H9 (cell line): ENCODE data around the gene LIPK. TPM values are rescaled to one million over a fixed set of nuclear protein-coding genes. Genes with fewer than 3 reads are reported as not detected.

ENCODE experiments used
- DNase-seq: peaks from one replicate; pipeline ENCODE4 v3.0.0-alpha.2; 2017
- H2AFZ ChIP-seq: one replicate; pipeline ENCODE4 v1.6.1; 2013; ENCODE audit warnings: mild to moderate bottlenecking, low read length, control low read depth, moderate library complexity
- H2AK5ac ChIP-seq: 2 replicates; pipeline ENCODE4 v1.6.1; 2013; ENCODE audit warnings: low read length, control low read depth, mixed read lengths; ENCODE audit not compliant: insufficient read length
- H2BK120ac ChIP-seq: one replicate; pipeline ENCODE4 v1.6.1; 2013; ENCODE audit warnings: low read depth, mild to moderate bottlenecking, low read length, control low read depth, inconsistent platforms; ENCODE audit not compliant: poor library complexity, severe bottlenecking
- H2BK12ac ChIP-seq: 2 replicates; pipeline ENCODE4 v1.6.1; 2013; ENCODE audit warnings: low read length, control low read depth, mixed read lengths, low read depth; ENCODE audit not compliant: insufficient read length
- H2BK15ac ChIP-seq: 2 replicates; pipeline ENCODE4 v1.6.1; 2013; ENCODE audit warnings: low read depth, low read length, control low read depth
- H2BK20ac ChIP-seq: one replicate; pipeline ENCODE4 v1.6.1; 2013; ENCODE audit warnings: low read depth, mild to moderate bottlenecking, low read length, control low read depth, inconsistent platforms; ENCODE audit not compliant: poor library complexity, severe bottlenecking
- H2BK5ac ChIP-seq: 2 replicates; pipeline ENCODE4 v1.6.1; 2013; ENCODE audit warnings: low read length, control low read depth, mixed read lengths; ENCODE audit not compliant: insufficient read length
- H3K14ac ChIP-seq: 2 replicates; pipeline ENCODE4 v1.6.1; 2013; ENCODE audit warnings: low read length, control low read depth; ENCODE audit not compliant: insufficient read depth
- H3K18ac ChIP-seq: 2 replicates; pipeline ENCODE4 v1.6.1; 2013; ENCODE audit warnings: low read depth, mild to moderate bottlenecking, mixed read lengths, low read length, control low read depth; ENCODE audit not compliant: insufficient read length
- H3K23ac ChIP-seq: 2 replicates; pipeline ENCODE4 v1.6.1; 2013; ENCODE audit warnings: low read length, control low read depth, mixed read lengths, low read depth; ENCODE audit not compliant: insufficient read length
- H3K23me2 ChIP-seq: 2 replicates; pipeline ENCODE4 v1.6.1; 2013; ENCODE audit warnings: low read depth, mild to moderate bottlenecking, mixed read lengths, low read length, control low read depth; ENCODE audit not compliant: insufficient read length, poor library complexity, severe bottlenecking
- H3K27ac ChIP-seq: 2 replicates; pipeline ENCODE4 v1.5.1; 2013; ENCODE audit warnings: low read length, control low read depth, mixed read lengths, low read depth; ENCODE audit not compliant: insufficient read length
- H3K27me3 ChIP-seq: 2 replicates; pipeline ENCODE4 v1.6.1; 2013; ENCODE audit warnings: low read length, control low read depth, inconsistent platforms; ENCODE audit not compliant: insufficient read depth
- H3K4ac ChIP-seq: 2 replicates; pipeline ENCODE4 v1.6.1; 2013; ENCODE audit warnings: low read depth, mild to moderate bottlenecking, control low read depth, inconsistent platforms, low read length, moderate library complexity
- H3K4me1 ChIP-seq: 2 replicates; pipeline ENCODE4 v1.6.1; 2013; ENCODE audit warnings: low read length, control low read depth, inconsistent platforms; ENCODE audit not compliant: insufficient read depth
- H3K4me2 ChIP-seq: 2 replicates; pipeline ENCODE4 v1.6.1; 2013; ENCODE audit warnings: low read length, control low read depth, mixed read lengths; ENCODE audit not compliant: insufficient read length, insufficient read depth
- H3K56ac ChIP-seq: 2 replicates; pipeline ENCODE4 v1.6.1; 2013; ENCODE audit warnings: low read depth, mild to moderate bottlenecking, mixed read lengths, low read length, control low read depth; ENCODE audit not compliant: insufficient read length
- H3K79me1 ChIP-seq: 2 replicates; pipeline ENCODE4 v1.6.1; 2013; ENCODE audit warnings: low read depth, mild to moderate bottlenecking, moderate library complexity, low read length, control low read depth, inconsistent platforms; ENCODE audit not compliant: insufficient read depth, poor library complexity, severe bottlenecking
- H3K79me2 ChIP-seq: 2 replicates; pipeline ENCODE4 v1.6.1; 2013; ENCODE audit warnings: low read length, control low read depth, inconsistent platforms; ENCODE audit not compliant: insufficient read depth
- H3K9ac ChIP-seq: 2 replicates; pipeline ENCODE4 v1.6.1; 2013; ENCODE audit warnings: low read length, control low read depth, mixed read lengths; ENCODE audit not compliant: insufficient read length; ENCODE audit errors: extremely low read depth
- H3K9me3 ChIP-seq: one replicate; pipeline ENCODE4 v1.6.1; 2013; ENCODE audit warnings: low read depth, low read length, inconsistent platforms; ENCODE audit not compliant: control insufficient read depth
- H3T11ph ChIP-seq: one replicate; pipeline ENCODE4 v1.6.1; 2013; ENCODE audit warnings: mild to moderate bottlenecking, low read length, control low read depth, inconsistent platforms
- H4K20me1 ChIP-seq: one replicate; pipeline ENCODE4 v1.6.1; 2013; ENCODE audit not compliant: control insufficient read depth, insufficient read length, insufficient read depth
- H4K5ac ChIP-seq: 2 replicates; pipeline ENCODE4 v1.6.1; 2013; ENCODE audit warnings: low read depth, mild to moderate bottlenecking, mixed read lengths, low read length, control low read depth; ENCODE audit not compliant: insufficient read length
- H4K8ac ChIP-seq: replicated peaks from 2 replicates; pipeline ENCODE4 v1.6.1; 2013; ENCODE audit warnings: low read length, control low read depth, mixed read lengths, low read depth; ENCODE audit not compliant: insufficient read length
- H4K91ac ChIP-seq: 2 replicates; pipeline ENCODE4 v1.6.1; 2013; ENCODE audit warnings: low read depth, mild to moderate bottlenecking, moderate library complexity, mixed read lengths, low read length, control low read depth; ENCODE audit not compliant: insufficient read length
- H3K27ac Mint-ChIP-seq, 3 experiments: 2 replicates in 2 of 3; 3 replicates in 1 of 3; pipeline ENCODE4 v1.8.0; 2020 to 2021; ENCODE audit warnings: mixed read lengths in 3 of 3, mild to moderate bottlenecking in 1 of 3, moderate library complexity in 1 of 3
- H3K27me3 Mint-ChIP-seq: 2 replicates; pipeline ENCODE4 v1.8.0; 2021; ENCODE audit warnings: low read depth, mild to moderate bottlenecking, moderate library complexity, mixed read lengths
- H3K36me3 Mint-ChIP-seq, 3 experiments: 2 replicates in 2 of 3; 3 replicates in 1 of 3; pipeline ENCODE4 v1.8.0; 2020 to 2021; ENCODE audit warnings: low read depth in 3 of 3, mixed read lengths in 3 of 3; ENCODE audit not compliant: insufficient read depth in 1 of 3
- H3K4me1 Mint-ChIP-seq, 2 experiments: 2 replicates each; pipeline ENCODE4 v1.8.0; 2020; ENCODE audit warnings: mixed read lengths in 2 of 2
- H3K4me3 Mint-ChIP-seq, 2 experiments: 2 replicates in 1 of 2; 3 replicates in 1 of 2; pipeline ENCODE4 v1.8.0; 2020 to 2021; ENCODE audit warnings: mild to moderate bottlenecking in 2 of 2, mixed read lengths in 2 of 2, moderate library complexity in 1 of 2
- H3K9me3 Mint-ChIP-seq, 2 experiments: 2 replicates in 1 of 2; 3 replicates in 1 of 2; pipeline ENCODE4 v1.8.0; 2020; ENCODE audit warnings: mild to moderate bottlenecking in 2 of 2, mixed read lengths in 2 of 2, moderate library complexity in 1 of 2
- WGBS: extraction: QIAGEN DNeasy Blood & Tissue Kit; methylation state at CpG from one replicate; pipeline ENCODE4 v1.1.7; 2013; ENCODE audit warnings: missing lambda C conversion rate, low lambda C conversion rate, mixed read lengths; ENCODE audit not compliant: insufficient read length; ENCODE audit errors: extremely low coverage; 5-methylcytosine and 5-hydroxymethylcytosine counted together
- total RNA-seq: library from RNA; stranded (reverse); gene quantifications from 2 replicates; pipeline ENCODE4 v1.2.1, GENCODE V29; 2021
- TF ChIP-seq, protein P1 (sequence below): fragments of 200-600 bp; sonication (generic); conservative IDR thresholded peaks from 3 replicates; pipeline ENCODE4 v1.8.0; 2021; ENCODE audit warnings: antibody characterized with exemption, mild to moderate bottlenecking

Gene LIPK
- total RNA-seq, 1 experiment from 2014 or later, result not detected

DNA sequence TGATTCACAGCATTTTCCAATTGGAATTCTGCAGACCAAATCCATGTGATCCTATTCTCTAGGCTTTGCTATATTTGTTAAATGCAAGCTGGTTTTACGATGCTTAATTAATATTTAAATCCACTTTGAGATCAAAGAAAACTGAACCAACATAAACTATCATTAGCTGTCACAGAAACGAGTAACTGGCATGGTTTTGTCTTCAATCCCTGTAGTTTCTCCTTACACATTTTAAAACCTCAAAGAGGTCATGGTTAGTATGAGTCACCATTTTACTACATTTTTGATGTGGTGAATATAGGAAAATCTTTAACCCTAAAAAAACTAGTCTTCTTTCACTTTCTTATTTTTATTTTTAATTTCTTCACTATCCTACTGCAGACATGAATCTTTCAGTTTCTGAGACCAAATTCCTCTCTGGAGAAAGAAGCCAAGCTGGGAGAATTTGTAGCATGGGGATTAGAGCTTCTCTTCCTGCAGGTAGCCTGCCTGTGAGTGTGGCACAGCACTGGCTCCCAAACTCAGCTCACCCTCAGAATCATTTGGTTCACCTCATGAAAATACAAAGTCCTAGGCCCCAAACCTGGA, 87.8 kb downstream of the LIPK start:
- Histone ChIP-seq H4K5ac (no peak overlapping the region), H3K27ac (no peak overlapping the region), H3K23me2 (no peaks in the 10 kb centered on the region), H3K9ac (no peak overlapping the region), H3K56ac (no peak overlapping the region), H2BK15ac (no peak overlapping the region), H2AK5ac (no peak overlapping the region), H2BK12ac (no peak overlapping the region), H2BK5ac (no peak overlapping the region), H3T11ph (no peak overlapping the region), H3K4me2 (no peak overlapping the region), H3K14ac (no peak overlapping the region), H3K79me1 (no peaks in the 10 kb centered on the region), H2BK20ac (no peak overlapping the region), H4K20me1 (no peaks in the 10 kb centered on the region), H3K4ac (no peak overlapping the region), H3K23ac (no peak overlapping the region), H3K18ac (no peak overlapping the region), H3K79me2 (no peaks in the 10 kb centered on the region), H3K4me1 (no peaks in the 10 kb centered on the region), H3K9me3 (no peaks in the 10 kb centered on the region), H2AFZ (no peak overlapping the region), H4K91ac (no peak overlapping the region), H2BK120ac (no peak overlapping the region), H3K27me3 (no peaks in the 10 kb centered on the region), H4K8ac (no peak overlapping the region)
- H3K27ac Mint-ChIP-seq, result no peak overlapping the region
- H3K4me1 Mint-ChIP-seq, result peaks cover 3 to 4% of the 10 kb centered on the region in 2 experiments; a peak in 3 of 4 replicates
- no peak overlapping the region for H3K4me3 Mint-ChIP-seq
- TF ChIP-seq, protein P1, sequence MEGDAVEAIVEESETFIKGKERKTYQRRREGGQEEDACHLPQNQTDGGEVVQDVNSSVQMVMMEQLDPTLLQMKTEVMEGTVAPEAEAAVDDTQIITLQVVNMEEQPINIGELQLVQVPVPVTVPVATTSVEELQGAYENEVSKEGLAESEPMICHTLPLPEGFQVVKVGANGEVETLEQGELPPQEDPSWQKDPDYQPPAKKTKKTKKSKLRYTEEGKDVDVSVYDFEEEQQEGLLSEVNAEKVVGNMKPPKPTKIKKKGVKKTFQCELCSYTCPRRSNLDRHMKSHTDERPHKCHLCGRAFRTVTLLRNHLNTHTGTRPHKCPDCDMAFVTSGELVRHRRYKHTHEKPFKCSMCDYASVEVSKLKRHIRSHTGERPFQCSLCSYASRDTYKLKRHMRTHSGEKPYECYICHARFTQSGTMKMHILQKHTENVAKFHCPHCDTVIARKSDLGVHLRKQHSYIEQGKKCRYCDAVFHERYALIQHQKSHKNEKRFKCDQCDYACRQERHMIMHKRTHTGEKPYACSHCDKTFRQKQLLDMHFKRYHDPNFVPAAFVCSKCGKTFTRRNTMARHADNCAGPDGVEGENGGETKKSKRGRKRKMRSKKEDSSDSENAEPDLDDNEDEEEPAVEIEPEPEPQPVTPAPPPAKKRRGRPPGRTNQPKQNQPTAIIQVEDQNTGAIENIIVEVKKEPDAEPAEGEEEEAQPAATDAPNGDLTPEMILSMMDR, result no peak
- no peaks in the 10 kb centered on the region for H3K27me3 Mint-ChIP-seq
- H3K36me3 Mint-ChIP-seq, result no peaks in the 10 kb centered on the region
- WGBS, result no CpG with 5 or more reads among the region's 2 CpGs
- no peaks in the 10 kb centered on the region for H3K9me3 Mint-ChIP-seq
- no peak for DNase-seq
